ENCODE data around the gene RHOBTB1. TPM values are rescaled to one million over a fixed set of nuclear protein-coding genes. Genes with fewer than 3 reads are reported as not detected.

The RHOBTB1 gene
- total RNA-seq, 1 experiment from 2014 or later: 32.1 TPM

GRCh38 chr10:60942788-60943315 is 1.1 kb downstream of the RHOBTB1 start:
- DNase-seq (ENCODE audit: low read depth in 1 of 2, low spot score in 2 of 2): peak; percentile 61 to 73
- Histone ChIP-seq H3K27ac (peak overlapping the region; percentile 99), H3K36me3 (peaks cover 20% of the 10 kb centered on the region), H3K9me3 (replicated peaks) (no peaks in the 10 kb centered on the region), H3K27me3 (replicated peaks) (no peaks in the 10 kb centered on the region), H3K4me3 (peak overlapping the region; percentile 77), H3K4me1 (replicated peaks) (peaks cover 32% of the 10 kb centered on the region)

- Histone ChIP-seq H3K36me3 (peaks cover 23% of the 10 kb centered on the region), H3K27me3 (replicated peaks) (no peaks in the 10 kb centered on the region), H3K4me1 (replicated peaks) (peaks cover 32% of the 10 kb centered on the region), H3K9me3 (replicated peaks) (no peaks in the 10 kb centered on the region), H3K27ac (peak overlapping the region; percentile 99), H3K4me3 (peak overlapping the region; percentile 77)
- no peak for DNase-seq (ENCODE audit: low read depth in 1 of 2, low spot score in 2 of 2)
Observed at GRCh38 chr10:60942134-60942787, 1.7 kb downstream of the RHOBTB1 start.

DNA sequence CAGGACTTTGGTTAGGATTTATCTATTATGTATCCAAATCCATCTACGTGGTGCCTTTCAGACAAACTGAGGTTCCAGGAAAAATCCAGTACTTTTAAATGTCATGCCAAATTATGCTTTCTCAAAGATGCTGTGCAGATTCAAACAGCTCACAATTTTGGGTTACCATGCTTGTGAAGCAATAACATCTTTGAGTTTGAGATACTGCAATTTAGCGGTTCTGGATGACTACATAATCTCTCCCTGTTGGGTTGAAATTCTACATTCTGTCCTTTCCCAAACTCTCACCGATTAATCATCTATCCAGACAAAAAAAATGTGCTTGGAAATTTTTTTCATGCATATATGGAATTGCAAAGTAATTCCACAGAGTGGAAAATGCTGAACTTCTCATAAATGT is 3.5 kb downstream of the RHOBTB1 start:
- Histone ChIP-seq H3K27ac (no peak overlapping the region), H3K4me1 (replicated peaks) (peaks cover 32% of the 10 kb centered on the region), H3K27me3 (replicated peaks) (no peaks in the 10 kb centered on the region), H3K36me3 (peaks cover 28% of the 10 kb centered on the region), H3K4me3 (no peak overlapping the region), H3K9me3 (replicated peaks) (no peaks in the 10 kb centered on the region)
- DNase-seq (ENCODE audit: low read depth in 1 of 2, low spot score in 2 of 2): no peak

DNA sequence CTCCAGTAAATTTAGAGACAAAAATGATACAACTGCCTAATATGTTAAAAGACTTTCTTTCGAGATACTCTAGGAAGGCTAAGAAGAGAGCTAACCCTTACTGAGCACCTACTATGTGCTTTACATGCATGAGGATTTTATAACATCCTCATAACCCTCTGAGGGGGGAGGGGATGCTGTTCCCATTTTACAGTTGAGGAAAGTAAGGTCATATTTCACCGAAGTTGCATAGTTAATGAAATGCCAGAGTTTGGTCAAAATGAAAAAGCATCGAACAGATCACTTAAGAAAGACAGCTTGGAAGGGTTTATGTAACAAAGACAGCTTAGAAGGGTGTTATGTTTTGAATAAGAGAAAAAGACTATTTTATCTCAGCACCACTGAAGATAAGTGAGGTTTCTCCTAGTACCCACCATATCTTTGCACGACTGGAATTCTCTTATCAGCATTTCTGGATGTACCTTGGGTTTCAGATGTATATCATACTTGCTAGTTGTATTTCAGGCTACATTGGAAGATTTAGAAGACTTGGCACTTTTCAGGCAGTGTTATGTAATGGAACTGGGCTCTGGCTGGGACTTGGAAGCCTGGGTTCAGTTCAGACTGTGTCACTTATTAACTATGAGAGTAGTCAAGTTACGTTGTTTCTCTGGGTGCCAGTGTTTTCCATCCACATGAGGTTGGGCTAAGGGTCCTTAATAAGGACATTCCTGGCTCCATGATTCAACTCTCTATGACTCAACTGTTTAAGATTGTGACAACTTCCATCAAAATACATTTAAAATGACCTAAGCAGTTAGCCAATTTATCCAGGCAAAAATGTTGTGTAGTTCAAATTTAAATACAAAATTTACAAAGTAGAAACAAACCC is 6.0 kb downstream of the RHOBTB1 start:
- Histone ChIP-seq H3K9me3 (replicated peaks) (no peaks in the 10 kb centered on the region), H3K4me1 (replicated peaks) (peaks cover 24% of the 10 kb centered on the region), H3K4me3 (no peak overlapping the region), H3K27me3 (replicated peaks) (no peaks in the 10 kb centered on the region), H3K27ac (no peak overlapping the region), H3K36me3 (peaks cover 36% of the 10 kb centered on the region)
- no peak for DNase-seq (ENCODE audit: low read depth in 1 of 2, low spot score in 2 of 2)

GRCh38 chr10:60937022-60937421 is 7.0 kb downstream of the RHOBTB1 start:
- peaks cover 14% of the 10 kb centered on the region for H3K4me1 ChIP-seq (replicated peaks)
- H3K4me3 ChIP-seq: no peak overlapping the region
- DNase-seq (ENCODE audit: low read depth in 1 of 2, low spot score in 2 of 2): no peak
- no peaks in the 10 kb centered on the region for H3K27me3 ChIP-seq (replicated peaks)
- peaks cover 36% of the 10 kb centered on the region for H3K36me3 ChIP-seq
- no peaks in the 10 kb centered on the region for H3K9me3 ChIP-seq (replicated peaks)
- no peak overlapping the region for H3K27ac ChIP-seq

GRCh38 chr10:60934215-60935175 is 9.5 kb downstream of the RHOBTB1 start:
- H3K9me3 ChIP-seq (replicated peaks): no peaks in the 10 kb centered on the region
- H3K36me3 ChIP-seq: peaks cover 33% of the 10 kb centered on the region
- H3K27me3 ChIP-seq (replicated peaks): no peaks in the 10 kb centered on the region
- no peak overlapping the region for H3K27ac ChIP-seq
- H3K4me1 ChIP-seq (replicated peaks): peaks cover 9% of the 10 kb centered on the region
- DNase-seq (ENCODE audit: low read depth in 1 of 2, low spot score in 2 of 2): no peak
- H3K4me3 ChIP-seq: no peak overlapping the region

DNA sequence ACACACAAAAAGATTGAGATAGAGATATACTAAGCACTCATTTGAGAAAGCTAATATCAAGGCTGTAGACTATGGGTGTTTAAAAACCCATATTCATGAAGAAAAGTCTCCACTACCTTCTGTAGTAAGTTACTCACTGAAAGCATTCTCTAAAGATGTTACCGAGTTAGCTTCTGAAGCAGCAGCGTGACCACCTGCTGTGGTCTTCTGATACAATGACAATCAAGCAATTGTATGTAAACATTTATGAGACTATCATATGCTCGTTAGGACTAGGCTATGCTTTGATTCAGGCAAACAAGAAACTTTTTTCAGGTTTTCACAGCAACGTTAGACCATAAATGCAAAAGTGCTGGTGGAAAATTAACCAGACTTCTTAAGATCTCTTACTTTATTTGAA is 11.2 kb downstream of the RHOBTB1 start:
- Histone ChIP-seq H3K27me3 (replicated peaks) (no peaks in the 10 kb centered on the region), H3K4me3 (no peak overlapping the region), H3K36me3 (peaks cover 20% of the 10 kb centered on the region), H3K9me3 (replicated peaks) (no peaks in the 10 kb centered on the region), H3K4me1 (replicated peaks) (no peaks in the 10 kb centered on the region), H3K27ac (no peak overlapping the region)
- DNase-seq (ENCODE audit: low read depth in 1 of 2, low spot score in 2 of 2): no peak

DNA sequence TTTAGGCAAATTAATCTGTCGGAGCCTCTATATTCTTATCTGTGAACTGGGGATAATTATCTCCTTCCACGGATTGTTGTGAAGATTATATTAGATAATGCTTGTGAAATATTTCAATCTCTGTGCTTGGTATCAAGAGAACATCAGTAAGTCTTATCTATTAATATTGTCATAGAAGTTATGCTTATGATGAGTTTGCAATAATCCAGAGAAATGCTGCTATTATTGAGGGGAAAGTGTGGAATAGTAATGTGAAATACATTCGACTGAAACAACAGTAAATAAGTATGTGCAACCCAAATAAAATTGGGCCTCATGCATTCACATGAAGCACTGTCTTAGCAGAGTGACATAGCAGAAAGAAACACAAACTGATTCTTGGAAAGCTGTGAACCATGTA is 13.7 kb downstream of the RHOBTB1 start:
- Histone ChIP-seq H3K9me3 (replicated peaks) (no peaks in the 10 kb centered on the region), H3K4me1 (replicated peaks) (no peaks in the 10 kb centered on the region), H3K27ac (no peak overlapping the region), H3K27me3 (replicated peaks) (no peaks in the 10 kb centered on the region), H3K4me3 (no peak overlapping the region), H3K36me3 (peaks cover 13% of the 10 kb centered on the region)
- no peak for DNase-seq (ENCODE audit: low read depth in 1 of 2, low spot score in 2 of 2)

DNA sequence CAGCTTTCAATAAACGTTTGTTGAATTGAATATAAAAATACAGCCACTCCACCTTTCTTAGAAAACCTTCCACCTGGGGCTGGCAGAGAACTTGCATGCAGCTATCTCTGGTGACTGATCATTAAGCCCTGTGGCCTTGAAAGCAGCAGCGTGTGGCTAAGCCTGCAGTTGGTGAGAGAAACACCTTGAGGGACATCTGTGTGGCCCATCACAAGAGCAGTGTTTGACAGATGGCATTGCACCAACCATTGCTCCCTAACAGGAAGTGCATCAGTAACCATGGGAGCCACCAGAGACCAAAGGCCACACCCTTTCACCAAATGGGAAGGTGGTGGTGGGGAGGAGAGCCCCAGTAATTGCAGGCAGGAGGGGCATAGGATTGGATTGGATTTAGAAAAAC is 22.4 kb downstream of the RHOBTB1 start:
- Histone ChIP-seq H3K9me3 (replicated peaks) (no peaks in the 10 kb centered on the region; the same call in 1 of the 2 replicates), H3K4me1 (replicated peaks) (peaks cover 14% of the 10 kb centered on the region), H3K27me3 (replicated peaks) (no peaks in the 10 kb centered on the region), H3K27ac (no peak overlapping the region), H3K4me3 (no peak overlapping the region), H3K36me3 (peaks cover 6% of the 10 kb centered on the region)
- no peak for DNase-seq (ENCODE audit: low read depth in 1 of 2, low spot score in 2 of 2)

- Histone ChIP-seq H3K9me3 (replicated peaks) (no peaks in the 10 kb centered on the region; the same call in 1 of the 2 replicates), H3K4me1 (replicated peaks) (peaks cover 24% of the 10 kb centered on the region), H3K36me3 (peaks cover 15% of the 10 kb centered on the region), H3K27ac (no peak overlapping the region), H3K27me3 (replicated peaks) (no peaks in the 10 kb centered on the region), H3K4me3 (no peak overlapping the region)
- no peak for DNase-seq (ENCODE audit: low read depth in 1 of 2, low spot score in 2 of 2)
Observed at GRCh38 chr10:60920479-60920878, 23.5 kb downstream of the RHOBTB1 start.

DNA sequence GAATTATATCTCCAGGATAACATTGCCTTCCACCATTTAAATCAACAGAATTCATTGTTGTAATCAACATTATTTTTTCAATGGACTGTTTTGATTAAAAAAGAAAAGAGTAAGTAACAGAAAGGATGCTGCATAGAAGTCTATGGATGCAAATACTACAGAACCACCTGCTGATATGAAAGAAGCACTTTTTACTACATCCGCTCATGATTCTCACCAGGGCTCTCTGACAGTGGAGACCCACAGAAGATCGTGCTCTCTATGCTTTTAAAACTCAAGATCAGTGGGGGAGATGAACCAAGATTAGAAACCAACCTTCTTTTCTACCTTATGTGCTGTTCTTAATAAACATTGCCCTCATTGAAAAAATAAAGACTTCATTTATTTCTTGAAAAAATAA is 24.4 kb downstream of the RHOBTB1 start:
- Histone ChIP-seq H3K27ac (no peak overlapping the region), H3K4me3 (no peak overlapping the region), H3K36me3 (peaks cover 15% of the 10 kb centered on the region)

GRCh38 chr10:60917331-60918280 is 26.4 kb downstream of the RHOBTB1 start:
- no peaks in the 10 kb centered on the region; the same call in 1 of the 2 replicates for H3K9me3 ChIP-seq (replicated peaks)
- peaks cover 14% of the 10 kb centered on the region for H3K36me3 ChIP-seq
- no peak overlapping the region for H3K27ac ChIP-seq
- no peaks in the 10 kb centered on the region for H3K27me3 ChIP-seq (replicated peaks)
- no peak for DNase-seq (ENCODE audit: low read depth in 1 of 2, low spot score in 2 of 2)
- no peak overlapping the region for H3K4me3 ChIP-seq
- peaks cover 43% of the 10 kb centered on the region for H3K4me1 ChIP-seq (replicated peaks)

More for the DNA sequence above, 24.4 kb downstream of the RHOBTB1 start:
- Histone ChIP-seq H3K9me3 (replicated peaks) (no peaks in the 10 kb centered on the region; the same call in 1 of the 2 replicates), H3K4me1 (replicated peaks) (peaks cover 31% of the 10 kb centered on the region), H3K27me3 (replicated peaks) (no peaks in the 10 kb centered on the region)
- no peak for DNase-seq (ENCODE audit: low read depth in 1 of 2, low spot score in 2 of 2)
